ENCODE measurements around the gene ABAT.
"Not testable (repeated sequence)": the region's sequence is repeated elsewhere in the genome, so short reads cannot be mapped to it uniquely, and the experiment has no call there.

The ABAT gene

DNA sequence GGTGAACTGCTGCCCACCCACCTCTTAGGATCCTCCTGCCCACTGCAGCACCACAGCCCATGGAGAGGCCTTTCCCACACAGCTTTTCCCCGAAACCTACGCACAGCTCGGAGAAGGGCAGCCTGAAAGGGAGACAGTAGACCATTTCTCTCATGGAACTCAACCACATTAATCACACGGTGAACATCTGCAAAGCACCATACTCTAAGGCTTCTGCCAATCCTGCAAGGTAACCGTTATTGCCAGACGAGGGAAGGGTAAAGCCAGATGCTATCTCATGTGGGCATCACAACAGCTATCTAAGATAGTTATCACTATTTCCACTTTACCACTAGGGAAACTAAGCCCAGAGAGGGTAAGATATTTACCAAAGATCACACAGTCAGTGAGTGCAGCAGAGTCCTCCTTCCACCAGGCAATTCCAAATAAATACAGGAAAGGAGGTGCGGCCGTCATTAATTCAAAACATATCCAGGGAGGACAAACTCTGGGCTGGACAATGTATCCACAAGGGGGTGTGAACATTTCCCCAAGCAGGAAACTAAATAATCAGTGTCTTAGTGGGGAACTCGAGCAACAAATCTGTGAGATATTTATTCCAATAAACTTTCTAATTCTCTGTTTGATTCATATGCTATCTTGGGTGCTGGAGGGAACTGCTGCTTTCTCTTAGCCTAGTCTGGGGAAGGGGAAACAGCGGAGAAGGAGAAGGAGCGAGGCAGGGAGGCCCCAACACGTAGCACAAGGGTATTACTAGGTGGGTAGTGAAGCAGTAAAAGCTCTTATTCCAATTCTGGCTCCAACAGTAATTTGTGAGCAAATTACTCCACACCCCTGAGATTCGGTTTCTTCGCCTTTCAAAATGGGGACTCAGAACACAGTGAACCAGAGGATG lies 122.3 kb downstream of the ABAT start:
- peaks cover 18% of the 10 kb centered on the region for H3K36me3 Mint-ChIP-seq (ENCODE audit: low read depth)
- H3K4me3 Mint-ChIP-seq, result peak overlapping the region; percentile 96
- no peaks in the 10 kb centered on the region for H3K27me3 Mint-ChIP-seq (ENCODE audit: low read depth)
- peak overlapping the region; percentile 91 for H3K27ac Mint-ChIP-seq
- peaks cover 27% of the 10 kb centered on the region for H3K4me1 Mint-ChIP-seq (ENCODE audit: low read depth)
- no peaks in the 10 kb centered on the region for H3K9me3 Mint-ChIP-seq
- DNase-seq (ENCODE audit: low spot score), result no peak

DNA sequence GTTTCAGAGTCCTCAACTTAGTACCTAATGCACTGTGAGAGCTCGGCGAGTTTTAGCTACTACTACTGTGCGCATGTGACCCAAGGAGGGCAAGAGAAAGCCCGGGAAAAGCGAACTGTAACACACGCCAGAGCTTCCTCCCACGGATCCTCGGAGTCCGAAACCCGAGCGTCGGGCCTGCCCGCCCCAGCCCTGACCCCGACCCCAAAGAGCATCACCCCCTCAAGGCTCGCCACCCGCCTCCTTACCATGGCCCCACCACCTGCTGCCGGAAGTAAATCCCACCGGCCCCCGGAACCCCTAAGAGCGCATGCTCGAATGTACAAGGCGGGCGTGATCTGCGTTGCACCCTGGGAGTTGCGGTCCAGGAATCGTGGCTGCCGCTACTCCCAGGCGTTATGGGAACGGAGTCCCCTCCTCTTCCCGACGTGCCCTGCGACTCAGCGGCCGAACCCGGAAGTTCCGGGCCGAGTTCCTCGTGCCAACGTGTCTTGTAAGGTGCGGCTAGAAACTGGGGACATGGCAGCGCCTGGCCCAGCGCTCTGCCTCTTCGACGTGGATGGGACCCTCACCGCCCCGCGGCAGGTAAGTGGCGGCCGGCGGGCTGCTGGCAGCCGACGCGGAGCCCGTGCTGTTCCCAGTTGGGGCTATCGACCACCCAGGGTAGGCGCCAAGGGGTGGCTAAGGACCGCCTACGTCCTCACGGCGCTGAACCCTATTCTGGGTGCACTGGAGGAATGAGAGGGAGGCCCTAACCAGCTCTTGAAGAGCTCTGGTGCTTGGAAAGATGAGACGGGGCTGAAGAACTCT lies 123.2 kb downstream of the ABAT start, which contains the start of the genes PMM2 and TMEM186:
PMM2 (plus strand) TSS at position 476 of the 810 bp plus-strand sequence; CDS start at position 520, 44 bp downstream.
TMEM186 (minus strand) TSS at position 276 of the 810 bp plus-strand sequence; CDS start at position 251, 25 bp downstream.
- Mint-ChIP-seq H3K9me3 (no peaks in the 10 kb centered on the region), H3K4me3 (peak within 1 kb of the TSS; percentile 96), H3K36me3 (ENCODE audit: low read depth) (peaks cover 25% of the 10 kb centered on the region), H3K27me3 (ENCODE audit: low read depth) (no peaks in the 10 kb centered on the region), H3K4me1 (ENCODE audit: low read depth) (peaks cover 27% of the 10 kb centered on the region), H3K27ac (peak within 1 kb of the TSS; percentile 91)
- DNase-seq (ENCODE audit: low spot score), result peak; percentile 95

DNA sequence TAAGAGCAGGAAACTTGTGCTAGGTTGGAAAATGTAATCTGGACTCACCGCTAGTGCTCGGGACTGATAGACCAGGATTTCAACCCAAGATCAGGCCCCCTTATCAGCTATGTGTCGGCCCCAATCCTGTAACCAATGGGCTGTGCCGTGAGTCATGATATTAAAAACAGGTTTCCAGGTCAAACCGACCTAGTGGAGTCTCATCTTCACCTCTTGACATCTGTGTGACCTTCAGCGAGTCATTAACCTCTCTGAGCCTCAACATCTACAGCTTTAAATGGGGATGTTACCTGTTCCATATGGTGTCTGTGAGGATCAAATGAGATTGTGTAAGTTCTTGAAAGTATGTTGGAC lies 123.7 kb downstream of the ABAT start:
- peaks cover 31% of the 10 kb centered on the region for H3K36me3 Mint-ChIP-seq (ENCODE audit: low read depth)
- peak; percentile 25 for DNase-seq (ENCODE audit: low spot score)

DNA sequence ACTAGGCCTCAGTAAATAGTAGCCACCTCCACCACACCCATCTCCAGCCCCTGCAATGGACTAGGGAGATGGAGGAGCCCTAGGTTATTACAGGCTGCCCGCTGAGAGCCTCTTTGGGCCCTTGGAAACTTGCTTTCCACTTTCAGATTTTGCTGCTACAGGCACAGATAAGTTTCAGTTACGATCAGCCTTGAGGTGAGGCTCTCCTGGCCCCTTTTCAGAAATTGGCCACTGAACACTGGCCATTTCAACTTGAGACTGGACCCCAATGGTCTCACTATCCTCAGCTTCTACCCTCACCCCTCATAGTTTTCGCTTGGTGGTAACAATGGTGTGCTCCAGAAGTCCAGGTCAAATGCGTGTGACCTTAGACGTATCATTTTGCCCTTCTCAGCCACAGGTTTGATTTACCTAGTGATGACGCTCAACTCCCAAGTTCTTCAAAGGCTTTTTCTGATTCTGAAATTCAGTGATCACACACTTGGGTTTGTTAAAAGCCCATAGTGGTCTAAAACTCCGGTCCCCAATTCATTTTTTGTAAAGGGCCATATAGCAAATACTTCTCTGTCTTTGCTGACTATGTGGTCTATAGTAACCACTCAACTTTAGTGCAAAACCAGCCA lies 124.2 kb downstream of the ABAT start:
- Mint-ChIP-seq H3K9me3 (no peaks in the 10 kb centered on the region), H3K36me3 (ENCODE audit: low read depth) (peaks cover 34% of the 10 kb centered on the region), H3K27me3 (ENCODE audit: low read depth) (no peaks in the 10 kb centered on the region), H3K4me1 (ENCODE audit: low read depth) (peaks cover 27% of the 10 kb centered on the region), H3K4me3 (peak overlapping the region; percentile 96), H3K27ac (peak overlapping the region; percentile 91)
- no peak for DNase-seq (ENCODE audit: low spot score)

More for the DNA sequence above, 123.7 kb downstream of the ABAT start:
- Mint-ChIP-seq H3K9me3 (no peaks in the 10 kb centered on the region), H3K27ac (peak overlapping the region; percentile 91), H3K27me3 (ENCODE audit: low read depth) (no peaks in the 10 kb centered on the region), H3K4me3 (peak overlapping the region; percentile 96), H3K4me1 (ENCODE audit: low read depth) (peaks cover 27% of the 10 kb centered on the region)

DNA sequence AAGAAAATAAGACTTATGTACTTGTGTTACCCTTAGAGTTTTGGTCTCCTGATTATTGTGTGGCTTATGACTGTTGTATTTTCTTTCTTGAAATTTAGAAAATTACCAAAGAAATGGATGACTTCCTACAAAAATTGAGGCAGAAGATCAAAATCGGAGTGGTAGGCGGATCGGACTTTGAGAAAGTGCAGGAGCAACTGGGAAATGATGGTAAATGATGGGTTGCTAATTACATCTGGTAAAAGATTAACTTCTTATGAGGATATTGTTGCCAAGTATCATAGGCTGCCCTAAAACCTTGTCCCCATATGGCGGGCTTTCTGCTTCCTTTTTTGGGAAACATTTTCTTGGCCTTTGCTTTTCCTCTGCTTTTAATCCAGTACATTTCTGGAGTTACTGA lies 127.3 kb downstream of the ABAT start:
- no peak for DNase-seq (ENCODE audit: low spot score)
- no peaks in the 10 kb centered on the region for H3K27me3 Mint-ChIP-seq (ENCODE audit: low read depth)
- no peak overlapping the region for H3K4me3 Mint-ChIP-seq
- H3K4me1 Mint-ChIP-seq (ENCODE audit: low read depth), result peaks cover 16% of the 10 kb centered on the region
- no peak overlapping the region for H3K27ac Mint-ChIP-seq
- no peaks in the 10 kb centered on the region for H3K9me3 Mint-ChIP-seq
- H3K36me3 Mint-ChIP-seq (ENCODE audit: low read depth), result peaks cover 46% of the 10 kb centered on the region

DNA sequence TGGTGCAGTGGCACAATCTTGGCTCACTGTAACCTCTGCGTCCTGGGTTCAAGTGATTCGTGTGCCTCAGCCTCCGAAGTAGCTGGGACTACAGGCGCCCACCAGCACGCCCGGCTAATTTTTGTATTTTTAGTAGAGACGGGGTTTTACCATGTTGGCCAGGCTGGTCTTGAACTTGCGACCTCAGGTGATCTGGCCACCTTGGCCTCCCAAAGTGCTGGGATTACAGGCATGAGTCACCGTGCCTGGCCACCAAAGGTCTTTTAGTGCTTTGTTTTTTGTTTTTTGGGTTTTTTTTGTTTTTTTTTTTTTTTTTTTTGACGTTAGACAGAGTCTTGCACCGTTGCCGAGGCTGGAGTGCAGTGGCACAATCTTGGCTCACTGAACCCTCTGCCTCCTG lies 129.3 kb downstream of the ABAT start:
- H3K36me3 Mint-ChIP-seq (ENCODE audit: low read depth), result peaks cover 56% of the 10 kb centered on the region
- H3K4me3 Mint-ChIP-seq; H3K27ac Mint-ChIP-seq; H3K9me3 Mint-ChIP-seq; H3K4me1 Mint-ChIP-seq (ENCODE audit: low read depth); H3K27me3 Mint-ChIP-seq (ENCODE audit: low read depth); DNase-seq (ENCODE audit: low spot score): not testable (repeated sequence)

DNA sequence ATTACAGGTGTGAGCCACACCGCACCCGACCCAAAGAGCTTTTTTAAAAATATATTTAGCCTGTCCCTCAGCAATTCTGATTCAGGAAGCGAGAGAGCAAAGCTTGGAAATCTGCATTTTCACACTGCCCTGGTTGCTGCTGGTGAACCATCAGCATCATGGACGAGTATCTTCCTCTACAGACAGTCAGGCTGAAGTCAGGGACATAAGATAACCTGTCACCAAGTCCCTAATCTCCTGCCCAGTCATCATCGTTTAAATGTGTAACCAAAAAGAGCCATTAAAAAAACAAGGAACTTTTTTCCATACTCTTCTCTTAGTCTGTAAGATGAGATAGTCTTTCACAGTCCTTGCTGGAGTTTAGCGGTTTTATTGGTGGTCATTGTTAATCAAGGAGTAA lies 129.9 kb downstream of the ABAT start:
- Mint-ChIP-seq H3K27ac (no peak overlapping the region), H3K36me3 (ENCODE audit: low read depth) (peaks cover 58% of the 10 kb centered on the region), H3K4me1 (ENCODE audit: low read depth) (peaks cover 2% of the 10 kb centered on the region), H3K27me3 (ENCODE audit: low read depth) (no peaks in the 10 kb centered on the region), H3K9me3 (no peaks in the 10 kb centered on the region), H3K4me3 (no peak overlapping the region)
- no peak for DNase-seq (ENCODE audit: low spot score)

DNA sequence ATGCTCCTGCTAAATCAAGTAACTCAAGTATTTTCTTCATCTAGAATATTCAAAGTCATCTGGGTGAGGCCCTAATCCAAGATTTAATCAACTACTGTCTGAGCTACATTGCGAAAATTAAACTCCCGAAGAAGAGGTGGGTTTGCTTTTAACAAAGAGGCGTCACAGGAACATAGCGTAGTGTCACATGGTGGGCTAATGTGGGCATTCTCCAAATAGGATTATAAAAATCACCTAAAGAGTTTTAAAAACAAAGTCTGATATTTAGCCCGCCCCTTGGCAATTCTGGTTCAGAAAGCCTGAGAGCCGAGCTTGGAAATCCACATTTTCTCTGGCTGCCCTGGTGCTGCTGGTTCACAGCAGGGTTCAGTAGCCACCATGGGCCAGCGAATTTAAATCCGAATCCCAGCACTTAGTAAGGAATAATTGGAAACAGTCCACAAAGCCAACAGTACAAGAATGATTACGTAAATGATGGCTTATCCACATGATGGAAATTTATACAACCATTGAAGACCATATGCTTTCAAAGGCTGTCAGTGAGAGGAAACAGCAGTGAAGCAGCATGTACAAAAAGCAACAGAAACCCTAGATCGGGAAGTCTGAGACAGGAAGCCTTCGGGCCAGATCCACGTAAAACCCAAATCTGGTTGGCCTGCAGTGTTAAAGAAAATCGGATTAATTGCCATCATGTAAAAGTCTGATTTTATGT lies 132.0 kb downstream of the ABAT start:
- no peaks in the 10 kb centered on the region for H3K4me1 Mint-ChIP-seq (ENCODE audit: low read depth)
- no peak overlapping the region for H3K4me3 Mint-ChIP-seq
- H3K9me3 Mint-ChIP-seq, result no peaks in the 10 kb centered on the region
- DNase-seq (ENCODE audit: low spot score), result no peak
- no peak overlapping the region for H3K27ac Mint-ChIP-seq
- peaks cover 69% of the 10 kb centered on the region for H3K36me3 Mint-ChIP-seq (ENCODE audit: low read depth)
- H3K27me3 Mint-ChIP-seq (ENCODE audit: low read depth), result no peaks in the 10 kb centered on the region

DNA sequence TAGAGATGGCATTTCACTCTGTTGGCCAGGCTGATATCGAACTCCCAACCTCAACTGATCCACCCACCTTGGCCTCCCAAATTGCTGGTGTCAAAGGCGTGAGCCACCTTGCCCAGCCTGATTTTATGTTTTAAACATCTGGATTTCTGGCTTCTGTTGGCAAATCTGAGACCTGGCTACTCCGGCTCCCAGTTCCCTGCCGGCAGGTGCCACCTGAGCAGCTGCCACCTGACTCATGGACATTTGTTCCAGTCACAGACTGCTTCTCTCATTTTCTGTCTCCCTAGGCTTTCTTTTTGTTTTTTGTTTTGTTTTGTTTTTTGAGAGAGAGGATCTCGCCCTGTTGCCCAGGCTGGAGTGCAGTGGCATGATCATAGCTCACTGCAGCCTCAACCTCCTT lies 132.8 kb downstream of the ABAT start:
- Mint-ChIP-seq H3K4me3 (no peak overlapping the region), H3K27ac (no peak overlapping the region), H3K27me3 (ENCODE audit: low read depth) (no peaks in the 10 kb centered on the region), H3K4me1 (ENCODE audit: low read depth) (no peaks in the 10 kb centered on the region), H3K36me3 (ENCODE audit: low read depth) (peaks cover 66% of the 10 kb centered on the region), H3K9me3 (no peaks in the 10 kb centered on the region)
- no peak for DNase-seq (ENCODE audit: low spot score)

DNA sequence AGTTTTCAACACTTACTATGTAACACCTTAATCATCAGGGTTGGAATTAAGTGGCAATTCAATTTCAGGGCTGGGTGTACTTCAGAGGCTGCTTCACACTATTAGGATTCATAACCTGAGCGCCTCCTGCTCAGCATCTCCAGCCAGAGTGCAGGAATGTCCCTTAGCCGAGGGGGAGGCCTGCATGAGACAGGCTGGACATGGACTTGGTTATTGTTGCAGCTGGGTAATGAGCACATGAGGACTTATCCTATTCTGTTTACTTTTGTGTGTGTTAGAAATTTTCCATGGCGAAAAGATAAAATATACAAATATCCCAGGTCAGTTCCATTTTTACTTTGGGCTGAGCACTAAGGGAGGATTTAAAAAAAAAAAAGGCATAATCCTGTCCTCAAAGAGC lies 133.6 kb downstream of the ABAT start:
- no peak overlapping the region for H3K27ac Mint-ChIP-seq
- peaks cover 66% of the 10 kb centered on the region for H3K36me3 Mint-ChIP-seq (ENCODE audit: low read depth)
- H3K27me3 Mint-ChIP-seq (ENCODE audit: low read depth), result no peaks in the 10 kb centered on the region
- DNase-seq (ENCODE audit: low spot score), result no peak
- H3K4me3 Mint-ChIP-seq, result no peak overlapping the region
- no peaks in the 10 kb centered on the region for H3K9me3 Mint-ChIP-seq
- no peaks in the 10 kb centered on the region for H3K4me1 Mint-ChIP-seq (ENCODE audit: low read depth)

DNA sequence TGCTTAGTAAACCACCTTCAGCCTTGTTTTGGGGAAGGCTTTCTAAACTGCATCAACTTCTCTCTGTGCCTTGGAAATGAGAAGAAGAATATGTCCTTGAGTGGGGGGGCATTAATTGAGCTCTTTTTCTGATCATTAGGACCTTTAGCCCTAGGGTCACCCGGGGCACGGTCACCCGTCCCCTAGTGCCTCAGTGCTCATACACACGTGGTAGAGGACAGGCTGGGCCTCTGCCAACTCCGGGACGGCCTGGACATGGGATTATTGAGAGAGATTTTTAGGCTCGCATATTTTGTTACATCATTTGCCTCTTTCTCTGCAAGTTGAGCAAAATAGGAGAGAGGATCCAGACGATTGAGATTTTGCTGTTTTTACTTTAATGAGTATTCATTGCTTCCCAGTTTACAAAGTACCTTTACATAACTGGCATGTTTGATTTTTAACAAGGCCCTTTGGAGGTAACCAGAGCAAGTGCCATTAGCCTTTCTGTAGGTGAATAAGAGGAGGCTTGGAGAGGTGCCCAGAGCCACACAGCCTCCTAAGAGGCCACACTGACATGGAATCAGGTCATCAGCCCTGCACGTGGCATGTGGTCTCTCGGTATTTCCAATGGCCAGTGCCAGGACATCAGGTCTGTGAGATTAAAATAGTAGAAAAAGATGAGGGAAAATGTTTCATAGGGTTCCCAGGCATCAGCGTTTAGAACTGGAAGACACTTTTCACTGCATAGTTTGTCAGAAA lies 134.4 kb downstream of the ABAT start:
- Mint-ChIP-seq H3K4me1 (ENCODE audit: low read depth) (no peaks in the 10 kb centered on the region), H3K36me3 (ENCODE audit: low read depth) (peaks cover 67% of the 10 kb centered on the region), H3K9me3 (no peaks in the 10 kb centered on the region), H3K27me3 (ENCODE audit: low read depth) (no peaks in the 10 kb centered on the region), H3K27ac (no peak overlapping the region), H3K4me3 (no peak overlapping the region)
- no peak for DNase-seq (ENCODE audit: low spot score)

DNA sequence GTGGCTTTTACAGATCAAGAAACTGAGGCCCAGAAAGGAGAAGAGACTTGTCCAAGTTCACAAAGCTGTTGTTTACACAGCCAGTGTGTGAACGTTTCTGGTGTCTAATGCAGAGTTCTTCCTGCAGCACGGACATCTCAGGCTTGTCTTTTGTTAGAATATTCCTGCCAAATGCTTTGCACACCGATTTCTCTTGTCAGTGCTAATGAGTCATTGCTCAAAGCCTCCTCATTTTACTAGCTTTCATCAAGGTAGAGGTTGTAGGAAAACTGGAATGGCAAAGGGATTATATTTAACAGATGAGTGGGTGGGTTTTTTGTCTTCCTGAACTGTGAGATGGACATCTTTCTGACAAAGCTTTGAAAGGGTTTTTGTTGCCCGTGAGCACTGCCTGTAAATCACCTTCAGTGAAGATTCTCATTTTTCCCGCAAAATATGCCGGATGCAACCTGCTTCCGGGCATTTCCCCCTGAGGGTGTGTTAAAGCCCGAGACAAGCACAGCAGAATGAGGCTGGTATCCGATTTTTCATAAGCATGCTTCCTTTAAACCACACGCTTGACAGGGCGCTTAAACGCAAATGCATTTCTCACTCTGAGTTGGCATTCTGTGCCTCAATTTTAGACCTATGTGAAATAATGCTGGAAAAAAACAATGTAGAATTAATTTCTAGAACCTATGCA lies 137.9 kb downstream of the ABAT start:
- peaks cover 9% of the 10 kb centered on the region for H3K4me1 Mint-ChIP-seq (ENCODE audit: low read depth)
- no peak overlapping the region for H3K27ac Mint-ChIP-seq
- DNase-seq (ENCODE audit: low spot score), result no peak
- H3K27me3 Mint-ChIP-seq (ENCODE audit: low read depth), result no peaks in the 10 kb centered on the region
- H3K9me3 Mint-ChIP-seq, result no peaks in the 10 kb centered on the region
- no peak overlapping the region for H3K4me3 Mint-ChIP-seq
- peaks cover 69% of the 10 kb centered on the region for H3K36me3 Mint-ChIP-seq (ENCODE audit: low read depth)

Data from T-helper 2 cell treated with Interferon-gamma antibody and Interleukin-4, amounts not matched to agents 5 μg/mL and 100 μg/mL, for 36 hours (primary cell).